Effector memory CD4-positive, alpha-beta T cell (primary cell): Measurements from ENCODE around the gene DSG3.

ENCODE experiments used
- DNase-seq, 3 donors: peaks; one replicate each; pipeline ENCODE4 v3.0.0-alpha.2; 2020
- H3K27ac ChIP-seq: 2 replicates; pipeline ENCODE4 v1.7.0; 2013; ENCODE audit warnings: mild to moderate bottlenecking, low read length, moderate library complexity; ENCODE audit not compliant: insufficient read depth, poor library complexity, severe bottlenecking
- H3K27me3 ChIP-seq: replicated peaks from 2 replicates; pipeline ENCODE4 v1.7.0; 2013; ENCODE audit warnings: mild to moderate bottlenecking, low read length; ENCODE audit not compliant: insufficient read depth, control insufficient read depth, poor library complexity, severe bottlenecking
- H3K36me3 ChIP-seq: 2 replicates; pipeline ENCODE4 v1.7.0; 2013; ENCODE audit warnings: mild to moderate bottlenecking, low read length, moderate library complexity; ENCODE audit not compliant: control insufficient read depth, insufficient read depth
- H3K4me1 ChIP-seq: 2 replicates; pipeline ENCODE4 v1.7.0; 2013; ENCODE audit warnings: low read length, mild to moderate bottlenecking; ENCODE audit not compliant: control insufficient read depth, insufficient read depth, poor library complexity, severe bottlenecking
- H3K4me3 ChIP-seq: 2 replicates; pipeline ENCODE4 v1.7.0; 2013; ENCODE audit warnings: low read length, low read depth, mild to moderate bottlenecking; ENCODE audit not compliant: insufficient read depth, poor library complexity, severe bottlenecking
- H3K9me3 ChIP-seq: 2 replicates; pipeline ENCODE4 v1.7.0; 2013; ENCODE audit warnings: mild to moderate bottlenecking, low read length, moderate library complexity; ENCODE audit not compliant: control insufficient read depth
- total RNA-seq, 3 donors: gene quantifications; one replicate each; lab custom pipeline; 2026; lab: John Stamatoyannopoulos, UW

The DSG3 gene, protein sequence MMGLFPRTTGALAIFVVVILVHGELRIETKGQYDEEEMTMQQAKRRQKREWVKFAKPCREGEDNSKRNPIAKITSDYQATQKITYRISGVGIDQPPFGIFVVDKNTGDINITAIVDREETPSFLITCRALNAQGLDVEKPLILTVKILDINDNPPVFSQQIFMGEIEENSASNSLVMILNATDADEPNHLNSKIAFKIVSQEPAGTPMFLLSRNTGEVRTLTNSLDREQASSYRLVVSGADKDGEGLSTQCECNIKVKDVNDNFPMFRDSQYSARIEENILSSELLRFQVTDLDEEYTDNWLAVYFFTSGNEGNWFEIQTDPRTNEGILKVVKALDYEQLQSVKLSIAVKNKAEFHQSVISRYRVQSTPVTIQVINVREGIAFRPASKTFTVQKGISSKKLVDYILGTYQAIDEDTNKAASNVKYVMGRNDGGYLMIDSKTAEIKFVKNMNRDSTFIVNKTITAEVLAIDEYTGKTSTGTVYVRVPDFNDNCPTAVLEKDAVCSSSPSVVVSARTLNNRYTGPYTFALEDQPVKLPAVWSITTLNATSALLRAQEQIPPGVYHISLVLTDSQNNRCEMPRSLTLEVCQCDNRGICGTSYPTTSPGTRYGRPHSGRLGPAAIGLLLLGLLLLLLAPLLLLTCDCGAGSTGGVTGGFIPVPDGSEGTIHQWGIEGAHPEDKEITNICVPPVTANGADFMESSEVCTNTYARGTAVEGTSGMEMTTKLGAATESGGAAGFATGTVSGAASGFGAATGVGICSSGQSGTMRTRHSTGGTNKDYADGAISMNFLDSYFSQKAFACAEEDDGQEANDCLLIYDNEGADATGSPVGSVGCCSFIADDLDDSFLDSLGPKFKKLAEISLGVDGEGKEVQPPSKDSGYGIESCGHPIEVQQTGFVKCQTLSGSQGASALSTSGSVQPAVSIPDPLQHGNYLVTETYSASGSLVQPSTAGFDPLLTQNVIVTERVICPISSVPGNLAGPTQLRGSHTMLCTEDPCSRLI
- 0 reads per million in 3 donors for total RNA-seq

DNA sequence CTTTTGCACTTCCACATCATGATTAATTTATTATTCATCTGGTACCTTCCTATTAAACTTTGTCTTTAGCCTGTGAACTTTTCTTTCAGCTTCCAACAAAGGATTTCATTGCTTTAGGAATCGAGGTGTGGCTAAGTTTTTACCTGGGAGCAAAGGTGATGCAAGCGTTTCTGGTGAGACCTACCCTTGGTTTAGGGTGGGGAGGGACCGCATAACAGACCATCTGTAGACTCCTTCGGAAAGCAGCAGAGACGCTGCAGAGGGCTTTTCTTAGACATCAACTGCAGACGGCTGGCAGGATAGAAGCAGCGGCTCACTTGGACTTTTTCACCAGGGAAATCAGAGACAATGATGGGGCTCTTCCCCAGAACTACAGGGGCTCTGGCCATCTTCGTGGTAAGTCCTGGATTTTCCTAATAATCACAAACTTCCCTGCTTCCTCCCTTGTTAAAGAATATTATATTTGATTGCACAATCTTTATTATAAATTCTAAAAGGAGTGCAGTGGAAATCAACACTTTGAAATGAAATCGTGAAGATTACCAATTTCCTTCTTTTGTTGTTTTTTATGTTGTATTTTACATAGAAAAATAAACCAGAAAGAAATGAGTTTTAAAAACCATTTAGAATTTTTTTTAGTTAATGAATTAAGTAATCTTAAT, at the start of gene DSG3:
Gene DSG3 (plus strand): TSS at position 212 of the 662 bp plus-strand sequence. CDS start 137 bp downstream, at position 349.
- no peak for DNase-seq
- Histone ChIP-seq H3K27ac (no peak within 1 kb of the TSS), H3K9me3 (no peaks in the 10 kb centered on the region), H3K4me3 (no peak within 1 kb of the TSS), H3K27me3 (no peaks in the 10 kb centered on the region), H3K36me3 (no peaks in the 10 kb centered on the region), H3K4me1 (no peaks in the 10 kb centered on the region)

DNA sequence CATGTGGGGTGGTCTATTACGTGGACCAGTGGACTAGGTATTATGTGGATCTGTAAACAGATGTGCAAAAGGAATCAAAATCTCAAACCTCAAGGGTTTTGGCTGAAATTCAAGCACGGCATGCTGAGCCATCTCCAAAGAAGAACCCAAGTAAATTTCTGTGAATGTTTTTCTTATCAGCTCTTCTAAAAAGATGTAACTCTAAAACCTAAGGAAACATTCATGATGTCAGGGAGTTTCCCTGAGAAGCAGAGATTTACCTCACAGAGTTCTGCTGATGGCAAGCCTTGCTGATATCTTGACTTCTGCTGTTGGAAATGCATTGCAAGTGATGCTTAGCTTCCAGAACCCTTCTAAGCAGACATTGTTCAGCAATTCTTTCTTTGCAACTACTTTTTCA, 49.4 kb upstream of the DSG3 start:
- no peaks in the 10 kb centered on the region for H3K36me3 ChIP-seq
- no peaks in the 10 kb centered on the region for H3K9me3 ChIP-seq
- no peaks in the 10 kb centered on the region for H3K4me1 ChIP-seq
- DNase-seq, result no peak
- no peak overlapping the region for H3K4me3 ChIP-seq
- H3K27me3 ChIP-seq, result no peaks in the 10 kb centered on the region
- no peak overlapping the region for H3K27ac ChIP-seq

DNA sequence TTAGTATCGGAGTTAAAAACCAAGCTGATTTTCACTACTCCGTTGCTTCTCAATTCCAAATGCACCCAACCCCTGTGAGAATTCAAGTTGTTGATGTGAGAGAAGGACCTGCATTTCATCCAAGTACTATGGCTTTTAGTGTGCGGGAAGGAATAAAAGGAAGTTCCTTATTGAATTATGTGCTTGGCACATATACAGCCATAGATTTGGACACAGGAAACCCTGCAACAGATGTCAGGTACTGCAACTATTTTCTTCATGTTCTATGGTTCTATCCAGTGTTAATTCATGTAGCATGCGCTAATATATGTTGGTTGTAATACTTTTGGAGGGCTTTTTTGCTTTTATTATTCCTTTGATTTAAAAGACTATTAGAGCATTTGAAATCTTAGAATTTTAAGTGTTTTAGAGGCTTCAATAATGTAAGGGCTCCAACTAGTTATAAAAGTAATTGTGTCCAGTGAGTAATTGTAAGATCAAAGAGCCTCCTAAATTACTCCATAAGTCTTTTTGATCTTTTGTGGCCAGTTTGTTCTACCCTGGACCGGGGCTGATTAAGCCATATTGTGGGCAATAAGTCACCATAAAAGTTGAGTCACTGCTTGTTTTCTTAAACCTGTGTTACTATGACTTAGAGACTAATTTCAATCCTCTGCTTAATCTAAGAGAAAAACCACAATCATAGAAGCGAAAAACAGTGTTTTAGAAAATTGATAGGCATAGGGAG, 48.1 kb upstream of the DSG3 start:
- H3K27ac ChIP-seq, result no peak overlapping the region
- H3K36me3 ChIP-seq, result no peaks in the 10 kb centered on the region
- H3K27me3 ChIP-seq, result no peaks in the 10 kb centered on the region
- H3K9me3 ChIP-seq, result no peaks in the 10 kb centered on the region
- DNase-seq, result no peak
- no peaks in the 10 kb centered on the region for H3K4me1 ChIP-seq
- no peak overlapping the region for H3K4me3 ChIP-seq

DNA sequence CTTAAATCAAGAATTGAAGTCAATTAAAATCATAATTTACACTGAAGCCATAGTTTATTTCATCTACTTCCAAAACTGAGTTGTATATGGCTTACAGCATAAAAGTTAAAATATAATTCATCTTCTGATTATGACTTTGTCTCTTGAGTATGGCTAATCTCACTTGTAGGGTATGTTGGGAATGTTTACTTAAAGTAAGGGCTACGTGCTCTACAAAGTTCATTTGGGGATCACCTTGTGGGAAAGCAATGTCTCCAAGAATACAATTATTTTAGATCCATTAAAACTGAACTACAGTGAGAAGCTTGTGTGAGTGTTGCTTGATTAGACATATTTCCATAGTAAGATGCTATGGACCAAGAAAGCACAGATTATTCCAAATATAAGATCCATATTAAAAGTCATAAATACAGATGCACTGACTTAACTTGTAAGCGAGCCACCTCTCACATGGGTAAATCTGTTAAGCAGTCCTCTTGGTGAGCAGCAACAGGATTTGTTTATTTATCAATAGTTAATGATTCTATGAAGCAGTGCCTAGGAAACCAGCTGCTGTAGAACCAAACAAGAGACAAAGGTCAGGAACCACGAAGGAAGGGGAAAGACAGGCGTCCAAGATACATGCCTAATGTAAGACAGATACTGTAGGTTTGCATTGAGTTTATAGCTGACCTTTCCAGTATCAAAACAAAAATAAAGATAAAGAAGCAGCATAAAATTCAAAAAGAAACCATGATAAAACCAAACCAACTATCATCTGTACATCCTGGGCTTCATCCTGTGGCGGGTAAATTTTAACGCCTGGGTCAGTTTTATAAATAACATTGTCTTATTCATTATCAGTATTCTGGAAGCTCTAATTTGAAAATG, 46.1 kb upstream of the DSG3 start:
- Histone ChIP-seq H3K27me3 (no peaks in the 10 kb centered on the region), H3K36me3 (no peaks in the 10 kb centered on the region), H3K4me1 (no peaks in the 10 kb centered on the region), H3K9me3 (no peaks in the 10 kb centered on the region), H3K27ac (no peak overlapping the region), H3K4me3 (no peak overlapping the region)
- no peak for DNase-seq

DNA sequence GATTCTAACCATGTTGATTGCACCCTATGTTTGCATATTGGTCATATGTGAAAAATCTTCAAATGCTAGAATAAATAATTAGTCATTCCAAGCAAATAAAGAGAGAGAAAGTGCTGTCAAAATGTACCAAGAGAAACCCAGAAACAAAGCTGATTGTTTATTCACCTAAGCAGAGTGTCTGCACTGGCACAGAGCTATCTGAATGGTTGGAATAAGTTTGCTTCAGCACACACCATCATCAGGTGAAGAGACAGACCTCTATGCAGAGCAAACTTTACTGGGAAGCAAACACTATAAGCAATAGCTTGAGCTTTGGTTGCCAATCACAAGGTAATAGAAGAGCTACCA, 45.5 kb upstream of the DSG3 start:
- DNase-seq, result no peak
- H3K9me3 ChIP-seq, result no peaks in the 10 kb centered on the region

DNA sequence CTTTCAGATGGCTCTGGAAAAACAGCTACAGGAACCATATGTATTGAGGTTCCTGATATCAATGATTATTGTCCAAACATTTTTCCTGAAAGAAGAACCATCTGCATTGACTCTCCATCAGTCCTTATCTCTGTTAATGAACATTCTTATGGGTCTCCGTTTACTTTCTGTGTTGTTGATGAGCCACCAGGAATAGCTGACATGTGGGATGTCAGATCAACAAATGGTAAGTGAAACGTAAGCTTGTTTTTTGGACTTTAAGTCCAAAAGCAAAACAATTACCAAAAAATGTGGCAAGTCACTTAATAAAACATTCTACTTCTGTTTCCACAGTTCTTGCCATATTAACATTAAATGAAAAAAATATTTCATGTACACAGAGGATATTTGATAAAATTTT, 44.1 kb upstream of the DSG3 start:
- H3K36me3 ChIP-seq, result no peaks in the 10 kb centered on the region
- DNase-seq, result no peak
- H3K27ac ChIP-seq, result no peak overlapping the region
- no peak overlapping the region for H3K4me3 ChIP-seq
- H3K9me3 ChIP-seq, result no peaks in the 10 kb centered on the region
- H3K4me1 ChIP-seq, result no peaks in the 10 kb centered on the region
- no peaks in the 10 kb centered on the region for H3K27me3 ChIP-seq

More for the DNA sequence above, 45.5 kb upstream of the DSG3 start:
- H3K27ac ChIP-seq, result no peak overlapping the region
- H3K4me1 ChIP-seq, result no peaks in the 10 kb centered on the region
- H3K27me3 ChIP-seq, result no peaks in the 10 kb centered on the region
- H3K36me3 ChIP-seq, result no peaks in the 10 kb centered on the region
- no peak overlapping the region for H3K4me3 ChIP-seq

DNA sequence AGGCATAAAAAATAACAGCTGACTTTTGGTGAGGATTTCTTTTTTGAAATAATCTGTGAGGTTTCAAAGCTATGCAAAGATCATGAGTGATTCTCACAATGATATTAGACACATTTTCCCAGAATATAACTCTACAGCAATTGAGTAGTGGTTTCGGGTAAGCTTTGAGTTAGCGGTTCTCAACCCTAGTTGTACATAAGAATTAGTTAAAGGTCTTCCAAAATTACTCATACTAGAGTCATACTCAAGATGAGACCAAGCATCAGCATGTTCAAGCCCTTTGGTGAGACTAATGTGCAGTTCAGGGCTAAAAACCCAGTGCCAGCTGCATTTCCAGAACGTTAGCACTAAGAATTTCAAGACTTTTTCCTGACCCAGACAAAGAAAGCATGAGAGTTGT, 39.9 kb upstream of the DSG3 start:
- Histone ChIP-seq H3K9me3 (no peaks in the 10 kb centered on the region), H3K27me3 (no peaks in the 10 kb centered on the region), H3K4me3 (no peak overlapping the region), H3K4me1 (no peaks in the 10 kb centered on the region), H3K36me3 (no peaks in the 10 kb centered on the region), H3K27ac (no peak overlapping the region)
- DNase-seq, result no peak

DNA sequence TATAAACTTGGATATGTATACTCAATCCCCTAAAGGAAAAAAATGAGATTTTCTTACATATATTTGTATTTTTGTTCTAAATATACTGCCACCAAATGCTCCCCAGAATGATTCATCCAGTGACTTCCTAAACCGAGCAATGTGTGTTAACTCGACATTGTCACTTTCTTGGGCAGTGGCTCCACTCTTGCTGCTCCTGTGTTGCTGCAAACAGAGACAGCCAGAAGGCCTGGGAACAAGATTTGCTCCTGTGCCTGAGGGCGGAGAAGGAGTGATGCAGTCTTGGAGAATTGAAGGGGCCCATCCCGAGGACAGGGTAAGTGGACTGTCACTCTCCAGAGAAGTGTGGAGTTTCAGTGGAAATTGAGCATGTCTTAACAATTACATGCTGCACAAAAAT, 38.3 kb upstream of the DSG3 start:
- Histone ChIP-seq H3K36me3 (no peaks in the 10 kb centered on the region), H3K27me3 (no peaks in the 10 kb centered on the region), H3K4me1 (no peaks in the 10 kb centered on the region), H3K4me3 (no peak overlapping the region), H3K9me3 (no peaks in the 10 kb centered on the region), H3K27ac (no peak overlapping the region)
- DNase-seq, result no peak
